D721Med (cell line): ENCODE measurements around the gene NPC2.

ENCODE experiments used
- DNase-seq: peaks from one replicate; pipeline ENCODE4 v3.0.0; 2011; ENCODE audit warnings: low spot score; ENCODE audit not compliant: insufficient read length
- FAIRE-seq: peaks from 2 replicates; lab custom pipeline; 2011; peaks lifted over from hg19 to GRCh38; lab: Jason Lieb, UNC
- CTCF ChIP-seq: IDR thresholded peaks from 2 replicates; pipeline ENCODE4 v1.5.1; 2012; ENCODE audit warnings: mild to moderate bottlenecking, control low read depth; ENCODE audit not compliant: insufficient read depth; ENCODE audit errors: missing control alignments

The NPC2 gene

GRCh38 chr14:74526854-74527585 is 33.9 kb upstream of the NPC2 start:
- DNase-seq (no peak), FAIRE-seq (no peak)
- TF ChIP-seq CTCF = no peak

DNA sequence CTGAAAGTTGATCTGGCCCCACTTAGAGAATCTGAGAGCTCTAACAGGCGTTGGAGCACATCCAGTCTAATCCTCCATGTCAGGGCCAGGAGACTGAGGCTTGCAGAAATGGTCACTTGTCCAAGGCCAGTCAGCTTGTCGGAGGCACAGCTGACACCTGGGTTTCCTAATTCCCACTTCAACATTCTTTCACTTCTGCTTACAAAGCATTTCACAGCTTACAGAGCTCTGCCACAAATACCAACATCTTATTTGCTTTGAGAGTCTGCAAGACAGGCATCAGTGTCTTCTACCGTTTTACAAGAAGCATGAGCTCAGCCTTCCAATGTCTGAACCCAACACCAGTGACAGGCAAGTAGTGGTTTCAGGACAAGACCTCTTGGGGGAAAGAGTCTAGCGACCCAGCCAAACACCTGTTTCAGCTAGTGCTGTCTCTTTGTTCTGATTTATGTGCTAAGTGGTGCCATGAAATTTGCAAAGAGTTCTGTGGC is 32.3 kb upstream of the NPC2 start:
- no peak for TF ChIP-seq CTCF
- DNase-seq = no peak

GRCh38 chr14:74524812-74525135 is 31.7 kb upstream of the NPC2 start:
- DNase-seq = no peak
- TF ChIP-seq CTCF = no peak
- no peak for FAIRE-seq

More for the DNA sequence above, 32.3 kb upstream of the NPC2 start:
- FAIRE-seq = no peak

DNA sequence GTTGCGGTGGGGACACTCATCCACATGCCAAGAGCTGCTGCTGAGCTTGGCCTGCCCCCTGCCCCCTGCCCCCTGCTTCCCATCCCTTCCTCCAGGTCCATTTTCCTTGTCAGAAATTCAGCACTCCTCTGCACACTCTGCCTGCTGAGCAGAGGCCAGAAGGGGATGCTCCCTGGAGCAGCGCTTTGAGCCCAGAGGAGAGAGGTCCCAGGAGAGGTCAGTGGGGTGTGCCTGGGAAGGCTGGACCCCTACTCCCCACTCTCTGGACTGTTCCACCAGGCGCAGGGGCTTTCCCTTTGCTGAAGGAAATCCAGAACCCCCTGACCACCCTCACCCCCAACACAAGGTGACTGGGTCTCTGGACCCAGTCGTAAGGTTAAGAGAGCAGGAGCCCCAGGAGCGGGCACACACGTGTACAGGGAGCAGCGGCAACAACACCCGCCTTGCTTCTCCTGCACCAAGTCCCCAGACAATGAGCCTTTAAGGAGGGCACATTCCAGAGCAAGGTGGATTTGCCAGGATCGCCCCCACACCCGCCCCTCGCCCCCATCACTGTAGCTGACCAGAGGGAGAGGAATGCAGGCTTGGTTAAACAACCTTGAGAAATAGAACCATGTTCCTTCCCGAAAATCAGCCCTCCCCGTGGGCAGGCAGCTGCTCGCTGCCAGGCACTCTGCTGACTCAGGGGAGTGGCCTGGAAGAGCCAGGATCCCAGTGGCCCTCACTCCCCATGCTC is 31.1 kb upstream of the NPC2 start:
- DNase-seq = no peak
- FAIRE-seq = no peak
- no peak for TF ChIP-seq CTCF

GRCh38 chr14:74522740-74523139 is 29.6 kb upstream of the NPC2 start:
- DNase-seq (no peak), FAIRE-seq (no peak)
- TF ChIP-seq CTCF = no peak

DNA sequence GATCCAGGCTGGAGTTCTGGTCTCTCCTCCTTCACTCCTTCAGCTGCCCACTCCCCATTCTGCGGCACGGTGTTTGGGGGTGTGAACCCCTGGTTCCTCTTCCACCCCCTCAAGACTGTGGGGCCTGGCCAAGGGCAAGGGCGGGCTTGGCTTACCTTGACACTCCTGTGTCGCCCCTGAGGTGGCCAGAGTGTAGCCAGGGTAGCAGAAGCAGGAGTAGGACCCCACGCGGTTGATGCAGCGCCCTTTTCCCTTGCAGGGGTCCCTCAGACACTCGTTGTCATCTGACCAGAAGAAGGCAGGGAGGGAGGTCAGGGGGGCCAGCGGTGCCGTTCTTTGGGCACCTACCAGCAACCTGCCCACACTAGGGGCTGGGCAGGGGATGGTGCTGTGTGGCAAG is 28.7 kb upstream of the NPC2 start:
- no peak for TF ChIP-seq CTCF
- no peak for FAIRE-seq
- DNase-seq = no peak
